Left hindlimb (tissue), 1 donor: ENCODE results near the gene PGRMC1.
"Not testable (repeated sequence)": the region's sequence is repeated elsewhere in the genome, so short reads cannot be mapped to it uniquely, and the experiment has no call there.

Experiments used
- DNase-seq: peaks from one replicate; pipeline ENCODE4 v3.0.0-alpha.2; 2018

The PGRMC1 gene

DNA sequence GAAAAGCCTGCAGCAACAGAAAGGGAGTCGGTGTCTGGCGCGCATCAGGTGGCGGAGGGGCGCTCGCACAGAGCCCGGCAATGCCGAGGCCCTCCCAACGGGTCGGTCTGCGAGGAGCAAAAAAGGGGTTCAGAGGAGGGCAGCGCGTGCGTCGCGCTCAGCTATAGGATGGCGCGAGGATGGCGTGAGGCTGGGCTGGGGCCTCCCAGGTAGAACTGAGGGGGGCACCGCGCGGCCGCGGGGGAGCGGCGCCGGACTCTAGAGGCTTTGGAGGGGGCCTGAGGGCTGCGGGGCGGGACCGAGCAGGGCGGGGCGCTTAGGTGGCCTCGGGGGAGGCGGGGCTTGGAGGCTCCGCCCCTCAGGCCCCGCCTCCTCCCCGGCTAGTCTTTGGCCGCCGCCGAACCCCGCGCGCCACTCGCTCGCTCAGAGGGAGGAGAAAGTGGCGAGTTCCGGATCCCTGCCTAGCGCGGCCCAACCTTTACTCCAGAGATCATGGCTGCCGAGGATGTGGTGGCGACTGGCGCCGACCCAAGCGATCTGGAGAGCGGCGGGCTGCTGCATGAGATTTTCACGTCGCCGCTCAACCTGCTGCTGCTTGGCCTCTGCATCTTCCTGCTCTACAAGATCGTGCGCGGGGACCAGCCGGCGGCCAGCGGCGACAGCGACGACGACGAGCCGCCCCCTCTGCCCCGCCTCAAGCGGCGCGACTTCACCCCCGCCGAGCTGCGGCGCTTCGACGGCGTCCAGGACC is at the start of gene PGRMC1:
PGRMC1 (plus strand) TSS at position 414 of the 751 bp plus-strand sequence; CDS start at position 493, 79 bp downstream.
- DNase-seq = peak; percentile 86

- DNase-seq = no peak
Observed at GRCh38 chrX:119186763-119187162, 49.3 kb upstream of the PGRMC1 start.

DNA sequence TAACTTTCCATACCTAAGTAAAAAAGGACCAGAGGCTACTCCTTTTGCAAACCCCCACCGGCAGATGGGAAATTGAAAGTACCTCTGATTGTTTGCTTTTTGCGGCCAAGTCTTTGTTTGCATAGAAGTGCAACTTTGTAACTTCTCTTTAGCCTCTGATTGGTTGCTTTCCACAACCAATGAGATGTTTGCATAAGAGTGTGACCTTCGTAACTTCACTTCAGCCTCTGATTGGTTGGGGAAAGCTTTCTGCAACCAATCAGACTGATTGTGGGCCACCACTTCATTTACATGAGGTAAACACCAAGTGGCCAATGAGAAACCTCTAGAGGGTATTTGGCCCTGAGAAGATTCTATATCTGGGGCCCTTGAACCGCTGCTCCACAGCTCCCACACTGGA is 48.8 kb upstream of the PGRMC1 start:
- no peak for DNase-seq

DNA sequence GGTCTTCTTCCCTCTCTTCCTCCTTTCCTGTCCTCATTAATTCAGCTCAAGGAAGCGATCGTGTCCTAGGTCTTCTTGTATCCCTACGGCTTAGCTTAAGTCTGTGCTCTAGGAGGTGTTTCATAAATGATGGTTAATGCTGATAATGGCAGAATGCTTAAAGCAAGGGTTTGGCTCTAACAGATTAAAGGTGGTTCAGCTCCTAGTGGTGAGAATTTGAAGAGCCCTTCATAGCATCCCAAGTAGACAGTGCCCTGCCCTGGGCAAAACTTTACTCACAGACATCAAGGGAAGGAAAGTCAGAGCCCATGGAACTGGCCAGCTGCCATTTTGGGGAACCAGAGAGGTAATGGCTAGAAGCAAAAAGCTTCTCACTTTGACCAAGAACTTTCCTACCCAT is 47.0 kb upstream of the PGRMC1 start:
- DNase-seq = peak; percentile 31

DNA sequence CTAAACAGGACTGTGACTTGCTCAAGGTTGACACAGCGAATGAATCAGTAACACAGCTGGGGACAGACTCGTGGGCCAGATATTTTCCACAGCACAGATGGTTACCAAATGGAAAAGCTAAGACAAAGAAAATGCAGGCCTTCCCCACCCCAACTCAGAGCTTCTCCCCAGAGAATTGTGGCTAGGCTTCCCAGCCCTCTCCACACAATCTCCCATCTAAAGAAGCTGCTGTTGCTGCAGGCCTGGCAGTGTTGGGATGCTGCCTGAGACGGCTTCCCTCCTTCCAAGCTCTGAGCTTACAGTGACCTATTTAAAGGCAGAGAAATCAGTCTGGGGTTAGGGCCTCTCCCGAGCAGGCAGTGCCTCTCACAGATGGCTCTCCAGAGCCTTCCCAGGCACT is 46.5 kb upstream of the PGRMC1 start:
- no peak for DNase-seq

- peak; percentile 79 for DNase-seq
Observed at GRCh38 chrX:119190091-119190681, 45.9 kb upstream of the PGRMC1 start.

- peak; percentile 80 for DNase-seq
Observed at GRCh38 chrX:119190831-119191230, 45.3 kb upstream of the PGRMC1 start.

DNA sequence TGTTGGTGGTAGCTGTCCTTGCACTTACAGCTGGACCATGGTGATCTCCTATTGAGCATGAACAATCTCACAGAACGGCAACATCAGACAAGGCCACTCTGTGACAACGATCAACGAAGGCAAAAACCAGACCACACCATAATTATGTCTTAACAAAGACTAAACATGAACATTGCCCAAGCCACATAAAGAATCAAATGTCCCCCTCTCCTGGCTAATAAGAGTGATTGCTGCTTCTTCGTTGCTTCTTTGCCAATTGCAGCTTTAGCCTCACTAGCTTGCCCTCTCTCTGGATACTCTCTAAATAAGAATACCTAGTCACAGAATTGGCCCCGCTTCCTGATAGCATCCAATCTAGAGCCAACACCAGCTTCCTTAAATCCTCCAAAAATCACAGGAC is 41.5 kb upstream of the PGRMC1 start:
- DNase-seq = no peak

- DNase-seq = no peak
Observed at GRCh38 chrX:119201570-119201969, 34.5 kb upstream of the PGRMC1 start.

GRCh38 chrX:119206203-119206602 is 29.9 kb upstream of the PGRMC1 start:
- DNase-seq = no peak

DNA sequence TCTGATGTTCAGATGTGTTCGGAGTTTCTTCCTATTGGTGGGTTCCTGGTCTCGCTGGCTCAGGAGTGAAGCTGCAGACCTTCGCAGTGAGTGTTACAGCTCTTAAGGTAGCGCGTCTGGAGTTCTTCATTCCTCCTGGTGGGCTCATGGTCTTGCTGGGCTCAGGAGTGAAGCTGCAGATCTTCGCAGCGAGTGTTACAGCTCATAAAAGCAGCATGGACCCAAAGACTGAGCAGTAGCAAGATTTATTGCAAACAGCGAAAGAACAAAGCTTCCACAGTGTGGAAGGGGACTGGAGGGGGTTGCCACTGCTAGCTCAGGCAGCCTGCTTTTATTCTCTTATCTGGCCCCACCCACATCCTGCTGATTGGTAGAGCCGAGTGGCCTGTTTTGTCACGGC is 28.6 kb upstream of the PGRMC1 start:
- DNase-seq = not testable (repeated sequence)

- no peak for DNase-seq
Observed at GRCh38 chrX:119208401-119209057, 27.6 kb upstream of the PGRMC1 start.

DNA sequence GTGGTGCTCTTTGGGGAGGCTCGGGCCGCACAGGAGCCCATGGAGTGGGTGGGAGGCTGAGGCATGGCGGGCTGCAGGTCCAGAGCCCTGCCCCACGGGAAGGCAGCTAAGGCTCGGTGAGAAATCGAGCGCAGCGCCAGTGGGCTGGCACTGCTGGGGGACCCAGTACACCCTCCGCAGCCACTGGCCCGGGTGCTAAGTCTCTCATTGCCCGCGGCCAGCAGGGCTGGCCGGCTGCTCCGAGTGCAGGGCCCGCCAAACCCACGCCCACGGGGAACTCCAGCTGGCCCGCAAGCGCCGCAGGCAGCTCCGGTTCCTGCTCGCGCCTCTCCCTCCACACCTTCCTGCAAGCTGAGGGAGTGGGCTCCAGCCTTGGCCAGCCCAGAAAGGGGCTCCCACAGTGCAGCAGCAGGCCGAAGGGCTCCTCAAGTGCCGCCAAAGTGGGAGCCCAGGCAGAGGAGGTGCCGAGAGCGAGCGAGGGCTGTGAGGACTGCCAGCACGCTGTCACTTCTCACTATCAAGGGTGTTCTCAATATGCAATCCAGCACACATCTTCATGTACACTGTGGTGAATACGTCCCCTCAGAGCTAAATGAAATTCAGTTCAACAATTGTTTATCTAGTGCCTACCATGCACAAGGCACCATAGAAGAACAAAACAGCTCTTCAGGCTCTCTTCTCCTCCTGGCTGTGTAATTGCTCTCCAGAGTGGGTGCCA is 25.0 kb upstream of the PGRMC1 start:
- DNase-seq = not testable (repeated sequence)

DNA sequence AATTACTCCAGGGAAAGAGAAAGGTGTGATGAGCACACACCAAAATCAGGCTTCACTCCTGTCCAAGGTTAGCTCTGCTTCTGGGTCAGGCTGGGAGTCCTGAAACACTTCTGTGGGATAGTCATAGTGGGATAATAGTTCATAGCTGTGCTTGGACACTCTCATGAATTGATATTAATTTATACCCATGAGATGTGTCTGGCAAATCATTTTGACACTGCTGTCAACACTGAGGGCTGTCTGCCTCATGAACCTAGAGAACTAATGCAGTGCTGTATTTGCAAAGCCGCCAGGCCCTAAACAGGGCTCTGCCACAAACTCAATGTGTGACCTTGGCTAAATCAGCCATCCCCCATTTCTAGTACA is 24.5 kb upstream of the PGRMC1 start:
- no peak for DNase-seq

GRCh38 chrX:119218198-119218597 is 17.9 kb upstream of the PGRMC1 start:
- no peak for DNase-seq

DNA sequence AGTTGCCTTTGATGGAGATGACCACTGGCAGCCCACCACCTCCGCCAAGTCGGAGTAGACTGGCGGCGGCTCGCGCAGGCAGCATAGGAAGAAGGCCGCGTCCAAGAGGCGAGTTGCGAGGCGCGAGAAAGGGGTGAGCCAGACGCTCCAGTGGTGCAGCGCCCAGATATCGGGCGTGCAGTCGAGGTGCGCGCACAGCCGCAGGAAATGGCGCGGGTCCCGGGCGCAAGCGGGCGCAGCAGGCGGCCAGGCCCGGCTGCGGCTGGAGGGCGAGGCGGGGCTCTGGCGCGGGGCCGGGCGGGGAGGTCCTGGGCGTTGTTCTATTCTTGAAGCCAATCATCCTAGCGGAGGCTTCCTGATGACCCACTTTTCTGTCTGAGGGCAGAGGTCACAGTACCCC is 13.2 kb upstream of the PGRMC1 start:
- DNase-seq = no peak

- DNase-seq = no peak
Observed at GRCh38 chrX:119223783-119224182, 12.3 kb upstream of the PGRMC1 start.

- peak; percentile 43 for DNase-seq
Observed at GRCh38 chrX:119226446-119226845, 9.6 kb upstream of the PGRMC1 start.

GRCh38 chrX:119228512-119229252 is 7.4 kb upstream of the PGRMC1 start:
- DNase-seq = no peak

DNA sequence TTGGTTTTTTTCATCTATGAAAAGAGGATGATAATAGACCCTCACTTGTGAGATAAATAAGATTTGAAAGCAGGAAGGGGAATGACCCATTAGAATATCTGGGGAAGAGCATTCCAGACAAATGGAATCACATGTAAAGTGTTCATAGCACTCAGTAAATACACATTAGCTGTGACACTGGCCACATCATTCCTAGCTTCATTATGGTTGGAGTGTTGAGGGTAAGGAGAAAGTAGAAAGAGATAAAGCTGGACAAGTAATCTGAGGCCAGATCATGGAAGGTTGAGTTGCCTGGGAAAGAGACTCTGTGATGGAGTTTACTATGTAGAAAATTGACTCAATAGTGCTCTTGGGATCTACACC is 6.9 kb upstream of the PGRMC1 start:
- DNase-seq = no peak

- DNase-seq = no peak
Observed at GRCh38 chrX:119230850-119231249, 5.2 kb upstream of the PGRMC1 start.

- DNase-seq = no peak
Observed at GRCh38 chrX:119231936-119232445, 4.1 kb upstream of the PGRMC1 start.

- DNase-seq = peak; percentile 73
Observed at GRCh38 chrX:119235051-119235511, 1.0 kb upstream of the PGRMC1 start.
